MM.1S (cell line): ENCODE measurements around the gene BCL11A.

Experiments used
- CTCF ChIP-seq: fragments of 300-600 bp; sonication (generic); IDR thresholded peaks from 2 replicates; pipeline ENCODE4 v1.5.1; 2016; ENCODE audit warnings: antibody characterized with exemption, low read length, mixed read lengths
- EZH2 ChIP-seq: fragments of 300-600 bp; sonication (generic); optimal IDR thresholded peaks from 2 replicates; pipeline ENCODE3; 2017; ENCODE audit warnings: low read depth, mild to moderate bottlenecking, antibody characterized with exemption, low read length, mixed read lengths

DNA sequence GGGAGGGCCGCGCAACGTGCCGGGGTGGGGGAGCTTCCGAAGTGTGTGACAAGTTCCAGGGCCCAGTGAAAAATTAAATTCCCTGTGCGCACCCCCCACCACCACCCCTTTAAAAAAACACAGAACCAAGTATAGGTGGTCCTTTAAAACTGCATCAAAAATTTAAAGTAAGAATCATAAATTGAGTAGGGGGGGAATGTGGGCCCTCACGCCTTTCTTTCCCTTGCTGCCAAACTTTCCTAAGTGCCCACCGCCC, 2.5 kb downstream of the BCL11A start:
- TF ChIP-seq CTCF (no peak), EZH2 (no peak)
